Hippocampal formation (tissue), 2 donors: ENCODE results near the gene TOMM22.

Experiments
- DNase-seq, 2 donors: peaks; one replicate each; lab custom pipeline; 2025; lab: John Stamatoyannopoulos, UW

Gene TOMM22

GRCh38 chr22:38696606-38697424, 15.1 kb downstream of the TOMM22 start:
- DNase-seq, result no peak

- no peak for DNase-seq
Observed at GRCh38 chr22:38697425-38698089, 15.8 kb downstream of the TOMM22 start.

- DNase-seq, result no peak
Observed at GRCh38 chr22:38698407-38699094, 16.8 kb downstream of the TOMM22 start.

GRCh38 chr22:38699143-38699542, 17.4 kb downstream of the TOMM22 start:
- DNase-seq, result no peak

DNA sequence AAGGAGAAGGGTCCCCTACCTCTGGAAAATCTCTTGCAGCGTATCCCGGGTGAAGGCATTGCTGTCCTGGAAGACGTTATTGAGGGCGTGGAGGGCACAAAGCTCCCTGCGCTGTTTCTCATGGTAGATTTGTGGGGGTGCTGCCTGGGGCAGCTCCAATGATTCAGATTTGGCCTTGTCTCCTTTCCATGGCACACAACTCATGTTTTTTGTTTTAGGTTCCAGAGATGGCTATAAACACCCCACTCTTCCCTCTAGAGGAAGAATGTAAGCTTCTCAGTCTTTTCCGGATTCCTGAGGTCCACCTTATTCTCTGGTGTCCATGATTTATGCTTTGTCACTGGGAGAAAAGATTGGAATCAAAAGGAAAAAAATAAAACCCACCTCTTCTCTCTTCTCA, 18.0 kb downstream of the TOMM22 start:
- DNase-seq, result no peak

DNA sequence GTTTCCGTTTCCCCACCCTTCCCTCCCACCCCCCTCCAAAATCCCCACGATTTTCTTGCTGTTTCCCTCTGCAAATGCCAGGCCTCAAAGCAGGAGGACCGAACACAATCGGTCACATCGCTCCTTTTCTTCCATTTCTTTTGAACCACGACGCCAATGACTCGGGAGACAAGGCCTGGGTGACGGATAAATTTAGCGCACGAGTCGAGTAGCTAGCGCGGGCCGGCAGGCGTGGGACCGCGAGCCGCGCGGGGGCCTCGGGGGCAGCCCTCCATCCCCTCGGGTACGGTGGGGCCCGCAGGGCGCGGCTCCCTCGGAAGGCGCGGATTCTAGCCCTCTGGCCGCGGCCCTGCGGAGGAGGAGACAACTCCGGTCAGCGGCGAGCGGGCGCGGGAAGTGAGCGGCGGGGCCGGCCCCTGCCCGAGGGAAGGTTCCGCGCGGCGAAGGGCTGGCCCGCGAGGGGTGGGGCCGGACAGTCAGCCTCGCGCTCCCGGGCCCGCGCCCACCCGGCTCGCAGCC, 18.6 kb downstream of the TOMM22 start:
- DNase-seq, result peak in 1 of 2 donors; percentile 46

GRCh38 chr22:38700789-38701628, 19.3 kb downstream of the TOMM22 start, which contains the start of gene JOSD1:
JOSD1 (minus strand) TSS chr22:38700943; CDS start chr22:38699987, 956 bp downstream.
- peak; percentile 80 for DNase-seq

DNA sequence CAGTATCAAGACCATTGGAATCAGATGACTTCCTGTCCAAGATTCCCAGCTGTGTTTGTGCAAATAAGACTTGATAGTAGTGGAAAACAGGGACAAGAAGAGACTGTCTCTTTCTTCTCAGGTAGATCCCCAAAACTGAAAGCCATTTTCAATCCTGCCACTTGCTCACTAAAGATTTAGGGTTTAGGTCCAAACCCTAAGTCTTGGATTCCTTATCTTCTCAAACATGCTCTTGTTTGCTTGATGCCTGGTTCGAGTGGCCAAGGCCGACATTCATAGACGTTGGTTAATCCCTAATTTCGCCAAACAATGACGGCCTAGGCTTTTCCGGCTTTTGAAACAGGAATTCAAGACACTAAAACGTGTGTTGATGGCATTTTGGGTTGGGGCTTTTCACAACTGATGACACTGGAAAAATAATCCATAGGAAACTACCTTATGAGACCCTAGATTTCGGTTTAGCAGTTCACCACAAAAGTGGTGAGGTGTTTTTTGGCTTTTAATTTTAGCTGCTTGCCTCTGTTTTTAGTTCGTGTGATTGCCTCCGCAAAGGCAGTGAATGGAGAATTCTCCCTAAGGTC, 23.0 kb downstream of the TOMM22 start:
- no peak for DNase-seq

DNA sequence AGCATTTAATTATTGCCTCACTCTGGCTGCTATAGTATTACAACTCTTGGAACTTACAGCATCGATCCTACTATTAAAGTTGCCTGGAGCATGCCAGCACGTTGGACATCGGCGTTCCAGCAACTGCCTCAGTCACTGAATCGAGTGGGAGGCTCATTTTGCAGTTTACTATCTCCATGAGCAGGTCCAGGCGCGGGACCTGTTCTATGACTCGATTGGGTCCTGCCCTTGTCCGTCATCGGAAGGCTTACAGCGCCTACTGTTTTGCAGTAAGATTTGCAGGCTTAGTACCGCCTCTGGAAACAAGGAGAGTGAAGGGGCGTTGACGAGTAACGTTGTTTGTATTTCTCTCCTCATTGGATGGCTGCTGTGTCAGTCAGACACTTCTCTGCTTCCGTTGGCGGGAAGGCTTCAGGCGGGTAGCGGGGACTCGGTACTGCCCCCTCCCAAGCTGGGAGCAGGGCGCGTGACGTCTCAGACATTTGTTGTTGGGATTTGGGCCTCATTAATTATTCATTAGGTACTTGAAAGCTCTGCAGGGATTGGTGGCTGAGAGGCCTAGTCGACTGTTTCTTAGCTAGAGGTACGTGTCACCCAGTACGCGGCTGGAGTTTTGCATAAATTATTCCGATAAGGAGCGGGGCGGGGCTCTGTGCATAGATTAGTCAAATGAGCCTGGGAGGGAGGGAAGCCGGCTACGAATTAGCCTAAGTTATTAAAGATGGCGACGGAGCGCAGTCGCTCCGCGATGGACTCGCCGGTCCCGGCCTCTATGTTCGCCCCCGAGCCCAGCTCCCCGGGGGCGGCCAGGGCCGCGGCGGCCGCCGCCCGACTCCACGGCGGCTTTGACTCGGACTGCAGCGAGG, 23.7 kb downstream of the TOMM22 start, which contains the start of gene GTPBP1:
Gene GTPBP1, plus strand, starts transcription at position 710 of the 866 bp plus-strand sequence. Its CDS starts 12 bp downstream, at position 722.
- DNase-seq, result peak; percentile 99 to 100

DNA sequence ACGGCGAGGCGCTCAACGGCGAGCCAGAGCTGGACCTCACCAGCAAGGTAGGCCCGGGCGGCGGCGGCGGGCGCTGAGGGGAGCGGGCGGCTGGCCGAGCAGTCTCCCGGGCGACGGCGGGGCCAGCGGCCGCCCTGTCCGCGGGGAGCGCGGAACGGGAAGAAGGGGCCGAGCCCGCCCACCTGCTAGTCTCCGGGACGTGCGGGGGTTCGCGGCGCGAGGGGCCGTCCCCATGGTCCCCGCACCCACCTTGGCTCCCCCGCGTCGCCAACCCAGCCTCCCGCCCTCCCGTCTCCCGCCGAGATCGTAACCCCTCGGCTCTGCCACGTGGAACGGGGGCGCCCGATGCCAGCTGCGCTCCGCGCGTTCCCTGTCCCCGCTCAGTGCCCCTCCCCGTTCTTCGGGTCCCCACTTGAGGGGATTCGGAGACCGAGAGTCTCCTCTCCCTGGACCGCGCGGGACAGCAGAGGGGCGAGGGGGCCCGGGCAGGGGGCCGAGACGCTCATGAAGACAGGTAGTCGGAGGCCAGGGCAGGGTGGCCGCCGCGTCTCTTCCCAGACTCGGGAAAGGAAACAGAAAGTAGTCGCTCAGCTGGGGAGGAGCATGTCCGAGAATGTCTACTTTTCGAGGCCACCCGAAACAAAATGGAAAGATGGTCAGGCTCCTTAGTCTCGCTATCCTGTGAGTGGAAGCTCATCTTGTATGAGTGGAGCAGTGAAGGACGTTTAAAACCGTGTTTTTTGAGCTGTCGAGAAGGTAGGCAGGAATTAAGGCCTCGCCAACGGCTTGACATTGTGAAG, 24.5 kb downstream of the TOMM22 start:
- DNase-seq, result no peak

DNA sequence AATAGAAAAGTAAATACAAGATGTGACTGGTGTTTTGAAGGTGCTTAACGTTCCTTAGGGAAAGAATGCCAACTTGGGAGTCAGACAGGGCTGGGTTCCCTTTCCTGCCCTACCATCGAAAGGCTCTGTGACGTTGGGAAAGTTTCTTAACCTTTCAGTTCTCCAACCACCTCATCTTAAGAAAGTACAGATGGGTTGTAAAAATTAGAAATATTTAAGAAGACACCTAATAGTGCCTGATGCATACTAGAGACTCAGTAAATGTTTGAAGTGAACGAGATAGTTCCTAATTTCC, 25.1 kb downstream of the TOMM22 start:
- no peak for DNase-seq

DNA sequence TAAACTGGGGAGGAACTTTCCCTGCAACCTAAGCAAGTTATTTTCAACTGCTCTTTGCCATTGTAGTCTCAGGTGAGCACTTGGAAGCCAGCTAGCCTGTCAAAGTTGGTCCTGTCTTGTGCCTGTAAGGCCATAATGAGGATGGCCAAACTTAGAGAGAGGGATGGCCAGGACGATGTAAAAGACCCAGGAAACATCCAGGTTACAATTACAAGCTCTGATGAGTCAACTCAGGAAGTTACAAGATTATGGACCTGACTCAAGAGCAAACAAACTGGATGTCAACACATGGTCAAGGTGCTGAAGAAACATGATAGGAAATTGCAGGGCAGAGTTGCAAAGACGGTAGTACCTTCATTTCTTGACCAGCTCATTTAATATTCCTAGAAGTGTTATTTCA, 25.6 kb downstream of the TOMM22 start:
- no peak for DNase-seq

GRCh38 chr22:38707984-38708383, 26.2 kb downstream of the TOMM22 start:
- DNase-seq, result no peak

GRCh38 chr22:38709306-38709705, 27.5 kb downstream of the TOMM22 start:
- no peak for DNase-seq

DNA sequence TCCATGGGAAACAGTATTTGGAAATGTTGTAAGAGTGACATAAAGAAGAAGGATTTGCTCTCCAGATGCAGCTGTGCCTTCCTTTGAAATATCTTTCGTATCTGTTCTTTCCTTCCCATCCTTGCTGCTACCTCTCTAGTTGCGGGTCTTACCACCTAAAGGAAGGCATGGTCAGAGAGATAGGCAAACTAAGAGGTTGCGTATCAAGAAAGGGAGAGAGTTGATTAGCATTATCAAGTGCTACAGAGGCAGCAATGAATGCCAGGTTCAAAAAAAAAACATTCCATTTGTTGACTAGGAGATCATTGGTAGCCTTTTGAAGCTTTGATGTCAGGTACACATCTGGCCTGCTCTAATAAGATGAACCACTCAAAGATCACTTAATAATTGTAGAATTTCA, 28.6 kb downstream of the TOMM22 start:
- DNase-seq, result no peak

GRCh38 chr22:38710866-38711265, 29.1 kb downstream of the TOMM22 start:
- no peak for DNase-seq

DNA sequence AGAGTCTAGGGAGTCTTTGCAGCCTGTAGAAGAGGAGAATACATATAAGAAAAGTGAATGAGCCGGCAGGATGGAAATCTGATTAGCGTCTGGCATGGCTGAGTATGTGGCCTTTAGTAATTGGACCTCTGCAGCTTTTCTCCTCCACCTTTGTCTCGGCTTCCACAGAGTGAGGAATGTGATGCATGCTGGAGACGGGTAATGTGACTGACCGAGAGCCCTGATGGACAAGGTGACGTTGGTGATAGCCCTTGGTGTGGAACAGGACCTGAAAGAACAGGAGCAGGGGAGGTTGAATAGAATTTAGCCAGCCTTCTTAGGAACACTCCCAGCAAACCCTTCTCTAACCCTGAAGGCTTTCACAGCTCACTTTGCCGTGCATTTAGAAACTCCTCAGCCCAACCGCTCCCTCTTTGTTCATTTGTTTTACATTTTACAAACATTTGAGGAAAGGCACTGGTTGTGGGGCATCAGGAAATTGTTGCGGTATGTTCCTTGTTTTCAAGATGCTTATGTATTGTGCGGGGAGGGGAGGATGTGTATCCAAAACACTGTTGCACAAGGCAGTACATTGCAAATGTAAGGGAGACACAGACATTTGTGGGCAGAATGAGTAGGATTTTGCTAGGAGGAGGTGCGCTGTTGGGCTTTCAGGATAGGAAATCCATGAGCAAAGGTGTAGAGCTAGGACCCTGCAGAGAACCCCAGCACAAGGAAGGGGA, 30.9 kb downstream of the TOMM22 start:
- no peak for DNase-seq

DNA sequence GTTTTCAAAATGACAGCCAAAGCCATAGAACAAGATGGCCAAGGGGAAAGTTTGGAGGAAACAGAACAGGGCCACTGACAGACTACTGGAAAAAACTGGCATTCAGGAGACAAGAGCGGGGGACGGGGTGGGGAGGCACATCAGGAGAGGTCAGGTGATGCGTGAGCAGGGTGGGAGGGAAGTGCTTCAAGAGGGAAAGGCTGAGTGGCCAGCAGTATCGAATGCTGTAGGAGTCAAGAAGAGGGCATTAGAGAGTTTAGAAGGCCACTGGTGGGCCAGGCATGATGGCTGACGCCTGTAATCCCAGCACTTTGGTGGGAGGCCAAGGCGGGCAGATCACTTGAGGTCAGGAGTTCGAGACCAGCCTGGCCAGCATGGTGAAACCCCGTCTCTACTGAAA, 32.2 kb downstream of the TOMM22 start:
- no peak for DNase-seq
